Measurements from ENCODE around the gene TNRC6B.
A peak's percentile ranks its signal among the peaks of the same experiment; 100 is the strongest.

TNRC6B gene

GRCh38 chr22:40244586-40244985 lies 66.9 kb downstream of the TNRC6B start:
- no peak for DNase-seq

GRCh38 chr22:40247976-40248375 lies 70.3 kb downstream of the TNRC6B start:
- DNase-seq: peak; percentile 67

- DNase-seq: no peak
These were observed 71.6 kb downstream of the TNRC6B start for GRCh38 chr22:40249286-40249685.

- no peak for DNase-seq
These were observed 72.9 kb downstream of the TNRC6B start for GRCh38 chr22:40250608-40251007.

- no peak for DNase-seq
These were observed 73.4 kb downstream of the TNRC6B start for GRCh38 chr22:40251106-40251505.

- DNase-seq: no peak
These were observed 74.4 kb downstream of the TNRC6B start for GRCh38 chr22:40252146-40252545.

- no peak for DNase-seq
These were observed 78.8 kb downstream of the TNRC6B start for GRCh38 chr22:40256516-40256915.

GRCh38 chr22:40258017-40258416 lies 80.3 kb downstream of the TNRC6B start:
- no peak for DNase-seq

GRCh38 chr22:40258501-40258915 lies 80.8 kb downstream of the TNRC6B start:
- DNase-seq: no peak

GRCh38 chr22:40261783-40262182 lies 84.1 kb downstream of the TNRC6B start:
- DNase-seq: no peak

- DNase-seq: no peak
These were observed 85.5 kb downstream of the TNRC6B start for GRCh38 chr22:40263191-40263590.

- DNase-seq: no peak
These were observed 88.1 kb downstream of the TNRC6B start for GRCh38 chr22:40265783-40266182.

GRCh38 chr22:40270031-40270430 lies 92.3 kb downstream of the TNRC6B start:
- DNase-seq: no peak

- DNase-seq: no peak
These were observed 93.1 kb downstream of the TNRC6B start for GRCh38 chr22:40270748-40271373.

GRCh38 chr22:40271440-40271839 lies 93.7 kb downstream of the TNRC6B start:
- DNase-seq: no peak

- no peak for DNase-seq
These were observed 95.6 kb downstream of the TNRC6B start for GRCh38 chr22:40273319-40273718.

GRCh38 chr22:40276996-40277823 lies 99.5 kb downstream of the TNRC6B start:
- DNase-seq: no peak

- DNase-seq: no peak
These were observed 101.3 kb downstream of the TNRC6B start for GRCh38 chr22:40279017-40279416.

GRCh38 chr22:40281717-40282116 lies 104.0 kb downstream of the TNRC6B start:
- DNase-seq: no peak

GRCh38 chr22:40285513-40285912 lies 107.8 kb downstream of the TNRC6B start:
- no peak for DNase-seq

- DNase-seq: peak; percentile 69
These were observed 112.3 kb downstream of the TNRC6B start for GRCh38 chr22:40289991-40290459.

- DNase-seq: no peak
These were observed 112.8 kb downstream of the TNRC6B start for GRCh38 chr22:40290516-40290915.

GRCh38 chr22:40294696-40295095 lies 117.0 kb downstream of the TNRC6B start:
- DNase-seq: no peak

- DNase-seq: no peak
These were observed 122.6 kb downstream of the TNRC6B start for GRCh38 chr22:40300316-40300715.
